Astrocyte of the hippocampus (primary cell): ENCODE measurements around the gene CCND3.

Experiments
- DNase-seq: peaks from one replicate; pipeline ENCODE4 v3.0.0; 2011; ENCODE audit warnings: low read depth, low spot score

Gene CCND3

GRCh38 chr6:41941280-41942066 lies at the start of gene CCND3:
Gene CCND3, minus strand, starts transcription at chr6:41941808. Its CDS starts 159 bp downstream, at chr6:41941649.
- DNase-seq: peak; percentile 98

DNA sequence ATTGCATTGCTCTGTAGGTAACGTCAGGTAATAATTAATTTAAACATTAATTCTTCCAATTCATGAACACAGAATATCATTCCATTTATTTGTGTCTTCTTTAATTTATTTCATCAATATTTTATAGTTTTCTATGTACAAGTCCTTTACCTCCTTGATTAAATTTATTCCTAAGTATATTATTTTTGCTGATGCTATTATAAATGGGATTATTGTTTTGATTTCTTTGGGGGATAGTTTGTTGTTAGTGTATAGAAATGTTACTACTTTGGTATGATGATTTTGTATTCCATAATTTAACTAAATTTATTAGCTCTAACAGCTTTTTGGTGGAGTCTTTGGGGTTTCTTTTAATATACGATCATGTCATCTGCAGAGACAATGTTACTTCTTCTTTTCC lies 44.7 kb upstream of the CCND3 start:
- DNase-seq: no peak

- DNase-seq: no peak
These were observed 43.0 kb upstream of the CCND3 start for GRCh38 chr6:41984623-41985022.

DNA sequence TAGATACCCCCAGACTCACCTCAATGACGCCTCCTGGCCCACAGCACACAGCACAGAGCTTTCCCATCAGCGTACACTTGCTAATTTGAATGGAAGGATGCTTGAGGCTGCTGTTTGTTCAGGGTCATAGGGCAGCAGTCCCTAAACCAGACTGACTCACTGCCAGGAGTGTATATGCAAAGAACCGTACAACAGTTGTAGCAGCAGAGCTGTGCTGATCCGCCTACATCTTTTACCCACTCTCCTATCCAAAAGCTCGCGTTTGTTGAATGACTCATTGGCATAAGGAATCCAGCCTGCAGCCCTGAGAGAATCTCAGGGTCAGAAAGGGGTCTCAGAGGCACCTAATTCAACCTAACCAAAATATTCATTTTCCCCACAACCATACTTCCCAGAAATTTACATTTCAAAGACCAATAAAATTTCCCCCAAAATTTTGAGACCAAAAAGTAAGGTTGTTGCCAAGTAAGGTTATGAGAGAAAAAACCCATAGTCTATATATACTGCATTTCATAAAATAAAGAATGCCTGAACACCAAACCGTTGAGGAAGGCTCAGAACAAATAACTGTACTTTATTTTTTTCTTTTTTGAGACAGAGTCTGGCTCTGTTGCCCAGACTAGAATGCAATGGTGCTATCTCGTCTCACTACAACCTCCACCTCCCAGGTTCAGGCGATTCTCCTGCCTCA lies 35.3 kb upstream of the CCND3 start:
- peak; percentile 67 for DNase-seq

DNA sequence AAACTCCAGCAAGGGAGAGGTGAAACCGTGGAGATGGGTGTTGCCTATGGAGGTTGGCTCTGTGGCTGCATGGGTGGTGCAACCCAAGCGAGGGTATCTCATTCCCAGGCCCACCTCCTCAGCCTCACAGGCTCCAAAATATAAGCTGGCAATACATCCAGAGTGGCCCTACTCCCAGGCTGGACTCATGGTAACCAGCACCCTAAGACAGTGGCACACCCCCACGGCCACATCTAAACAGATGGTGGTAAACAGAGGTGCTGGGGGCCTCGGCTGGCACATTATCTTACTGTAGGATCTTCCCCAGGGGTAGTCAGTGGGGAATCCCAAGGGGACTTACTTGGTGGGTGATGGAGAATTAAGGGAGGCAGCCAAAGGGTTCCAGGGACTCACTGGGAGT lies 33.7 kb upstream of the CCND3 start:
- no peak for DNase-seq

DNA sequence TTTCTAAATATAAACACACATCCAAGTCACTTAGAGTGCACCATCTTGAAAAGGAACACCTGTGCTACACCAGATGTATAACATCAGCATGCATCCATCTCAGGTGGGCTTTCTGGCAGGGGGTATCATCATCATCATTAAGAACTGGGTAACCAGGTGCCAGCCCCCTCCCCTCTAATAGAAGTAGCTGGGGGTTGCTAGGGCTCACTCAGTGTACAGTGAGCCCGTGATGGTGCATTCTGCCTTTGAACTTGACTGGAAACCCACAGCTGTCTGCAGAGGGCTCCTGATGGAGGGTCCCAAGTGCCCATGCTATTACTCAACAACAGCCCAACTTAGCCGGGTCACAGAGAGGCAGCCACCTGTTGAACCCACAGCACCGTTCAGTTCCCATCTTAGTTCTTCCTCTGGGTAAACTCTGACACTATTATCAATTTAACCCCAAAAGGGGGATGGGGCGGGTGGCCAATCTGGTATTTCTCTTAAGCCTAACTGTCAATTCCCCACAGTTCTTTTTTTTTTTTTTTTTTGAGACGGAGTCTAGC lies 32.7 kb upstream of the CCND3 start:
- DNase-seq: no peak

DNA sequence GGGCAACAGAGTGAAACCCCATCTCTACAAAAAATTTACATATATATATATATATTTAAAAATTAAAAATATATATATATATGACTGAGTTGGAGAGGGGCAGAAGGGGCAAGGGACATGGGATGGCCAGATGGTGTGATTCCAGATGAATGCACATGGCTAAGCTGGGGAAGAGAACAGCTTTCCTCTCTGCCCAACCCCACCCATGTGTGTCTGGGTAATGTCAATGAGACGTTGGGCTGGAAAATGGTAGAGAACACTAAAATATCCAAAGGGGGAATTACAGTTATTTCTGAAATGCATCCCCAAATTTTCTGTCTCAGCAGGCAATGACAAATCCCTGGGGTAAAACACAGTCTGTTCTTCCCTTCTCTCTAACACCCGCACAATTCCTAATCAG lies 31.2 kb upstream of the CCND3 start:
- DNase-seq: no peak

GRCh38 chr6:41970436-41970846 lies 28.8 kb upstream of the CCND3 start:
- DNase-seq: peak; percentile 25

GRCh38 chr6:41967312-41968287 lies 26.0 kb upstream of the CCND3 start:
- peak; percentile 39 for DNase-seq

- peak; percentile 94 for DNase-seq
These were observed 25.3 kb upstream of the CCND3 start for GRCh38 chr6:41966961-41967311.

GRCh38 chr6:41966214-41966920 lies 24.8 kb upstream of the CCND3 start:
- peak; percentile 76 for DNase-seq

DNA sequence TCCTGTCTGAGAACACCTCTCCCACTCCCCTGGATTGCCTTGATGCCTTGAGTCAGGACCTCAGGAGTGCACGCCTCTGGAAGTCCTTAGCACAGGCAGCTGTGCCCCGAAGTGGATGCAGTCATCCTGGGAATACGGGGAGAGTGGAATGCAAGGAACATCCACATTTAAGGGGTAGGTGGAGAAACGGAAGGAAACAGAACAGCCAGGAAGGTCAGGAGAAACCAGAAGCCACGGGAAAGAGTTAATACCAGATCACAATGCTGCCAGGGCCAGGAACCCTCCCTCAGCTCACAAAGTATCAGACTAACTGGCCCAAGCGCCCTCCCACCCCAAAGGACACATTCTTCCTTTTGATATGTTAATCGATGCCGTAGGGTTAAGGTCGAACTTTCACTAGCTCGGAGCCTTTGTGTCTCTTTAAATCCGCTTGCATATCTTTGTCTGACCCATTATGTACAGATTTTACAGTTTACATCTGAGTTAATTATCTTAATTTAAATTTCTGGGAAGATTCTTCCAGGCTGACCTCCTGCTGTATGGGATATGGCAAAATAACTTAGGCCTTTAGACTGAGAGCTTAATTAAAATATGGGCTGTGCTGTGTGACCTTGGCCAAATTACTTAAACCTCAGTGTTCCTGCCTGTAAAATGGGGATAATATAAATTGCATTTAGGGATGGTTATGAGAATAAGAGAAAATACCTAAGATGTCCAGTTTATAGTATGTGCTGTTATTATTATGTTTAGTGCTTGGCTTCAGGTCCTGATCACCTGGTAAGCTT lies 24.0 kb upstream of the CCND3 start:
- peak; percentile 60 for DNase-seq

DNA sequence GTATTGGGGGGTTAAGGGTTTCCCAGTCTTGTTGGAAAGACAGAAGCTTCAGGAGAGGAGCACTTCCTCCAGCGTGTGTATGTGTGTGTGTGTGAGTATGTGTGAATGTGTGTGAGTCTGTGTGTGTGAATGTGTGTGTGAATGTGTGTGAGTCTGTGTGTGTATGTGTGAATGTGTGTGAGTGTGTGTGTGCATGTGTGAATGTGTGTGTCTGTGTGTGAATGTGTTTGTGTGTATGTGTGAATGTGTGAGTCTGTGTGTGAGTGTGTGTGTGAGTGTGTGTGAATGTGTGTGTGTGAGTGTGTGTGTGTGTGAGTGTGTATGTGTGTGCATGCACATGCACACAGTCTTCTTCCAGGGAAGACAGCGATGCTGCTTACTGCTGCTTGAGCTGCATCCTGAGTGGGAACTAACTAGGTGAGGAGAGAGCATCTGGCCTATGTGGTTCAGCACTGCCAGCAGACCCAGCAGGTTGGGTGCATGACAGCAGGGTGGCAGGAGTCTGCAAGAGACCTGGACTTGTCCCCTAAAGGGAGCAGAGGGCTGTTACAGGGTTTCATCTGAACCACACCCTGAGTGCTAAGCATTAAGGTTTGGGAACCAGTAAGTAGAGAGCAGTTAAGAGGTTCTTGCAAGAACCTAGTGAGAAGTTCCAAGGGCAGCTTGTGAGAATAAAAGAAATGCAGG lies 22.7 kb upstream of the CCND3 start:
- peak; percentile 16 for DNase-seq

DNA sequence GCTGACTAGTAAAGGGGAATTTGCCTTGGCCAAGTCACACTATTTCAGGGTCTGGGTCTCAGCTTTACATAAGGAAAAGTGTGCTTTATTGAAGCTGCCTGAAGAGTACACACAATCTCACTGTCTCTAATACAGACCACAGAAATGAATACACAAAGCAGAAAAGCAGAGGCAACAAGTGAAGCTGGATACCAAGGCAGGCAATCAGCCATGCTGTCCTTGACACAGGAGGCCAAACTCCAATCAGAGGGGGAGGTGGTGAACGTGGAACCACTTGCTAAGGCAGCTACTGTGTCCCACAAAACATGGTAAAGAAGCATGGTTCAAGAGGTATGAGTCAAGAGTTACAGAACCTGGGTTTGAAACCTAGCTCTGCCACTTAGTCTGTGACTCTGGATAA lies 21.8 kb upstream of the CCND3 start:
- no peak for DNase-seq

GRCh38 chr6:41960028-41960427 lies 18.4 kb upstream of the CCND3 start:
- no peak for DNase-seq

GRCh38 chr6:41958022-41958856 lies 16.6 kb upstream of the CCND3 start:
- no peak for DNase-seq

- DNase-seq: no peak
These were observed 15.5 kb upstream of the CCND3 start for GRCh38 chr6:41957117-41957516.

- DNase-seq: no peak
These were observed 13.8 kb upstream of the CCND3 start for GRCh38 chr6:41955412-41955811.

DNA sequence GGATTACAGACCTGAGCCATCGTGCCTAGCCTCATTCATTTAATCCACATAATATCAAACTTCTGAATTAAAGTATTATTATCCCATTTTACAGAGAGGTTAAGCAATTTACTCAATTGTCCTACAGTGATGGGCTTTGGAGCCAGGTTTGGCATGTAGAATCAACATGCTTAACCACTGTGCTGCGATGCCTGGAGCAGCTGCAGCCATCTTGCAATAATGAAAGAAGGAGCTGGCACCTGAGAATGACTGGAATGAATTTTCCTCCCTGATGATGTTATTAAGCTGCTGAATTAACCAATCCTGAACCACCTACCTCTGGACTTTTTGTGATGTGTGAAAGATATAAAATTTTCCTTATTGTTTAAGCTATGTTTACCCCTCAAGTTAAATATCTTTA lies 13.1 kb upstream of the CCND3 start:
- no peak for DNase-seq
